GM19467 (cell line): ENCODE measurements around the gene ADO.

Experiments
- ATAC-seq: cut with Tn5 transposase; IDR thresholded peaks from one replicate; pipeline ENCODE4 v1.9.1; 2021; ENCODE audit warnings: mild to moderate bottlenecking, moderate library complexity; ENCODE audit not compliant: unreplicated experiment

The ADO gene

DNA sequence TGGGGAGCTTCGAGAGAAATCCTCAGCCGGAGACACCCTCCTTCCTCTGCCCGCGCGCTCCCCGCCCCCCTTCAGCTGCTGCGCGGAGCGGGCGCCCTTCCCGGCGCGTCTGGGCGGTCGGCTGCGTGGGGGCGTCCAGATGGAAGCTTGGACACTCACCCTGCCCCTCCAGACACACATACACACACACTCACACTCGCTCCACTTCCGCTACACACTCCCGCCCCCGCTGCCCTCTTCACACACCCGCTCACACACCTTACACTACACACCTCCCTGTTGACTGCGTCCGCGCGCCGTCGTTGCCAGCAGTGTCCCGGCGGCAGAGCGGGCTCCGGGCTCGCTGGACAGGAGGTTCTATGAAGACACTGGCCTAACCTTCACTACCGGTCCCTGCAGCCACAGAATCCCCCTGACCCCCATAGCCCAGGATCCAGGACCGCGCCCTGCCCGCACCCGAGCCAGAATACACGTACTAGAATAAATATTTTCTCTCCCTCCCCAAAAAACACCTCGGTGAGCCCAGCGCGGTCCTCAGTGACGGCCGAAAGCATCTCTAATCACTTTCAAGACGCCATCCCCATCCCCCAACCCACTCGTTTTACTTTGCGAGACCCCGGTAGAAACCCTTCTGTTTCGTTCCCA is 12.7 kb downstream of the ADO start:
- peak; percentile 17 for ATAC-seq

DNA sequence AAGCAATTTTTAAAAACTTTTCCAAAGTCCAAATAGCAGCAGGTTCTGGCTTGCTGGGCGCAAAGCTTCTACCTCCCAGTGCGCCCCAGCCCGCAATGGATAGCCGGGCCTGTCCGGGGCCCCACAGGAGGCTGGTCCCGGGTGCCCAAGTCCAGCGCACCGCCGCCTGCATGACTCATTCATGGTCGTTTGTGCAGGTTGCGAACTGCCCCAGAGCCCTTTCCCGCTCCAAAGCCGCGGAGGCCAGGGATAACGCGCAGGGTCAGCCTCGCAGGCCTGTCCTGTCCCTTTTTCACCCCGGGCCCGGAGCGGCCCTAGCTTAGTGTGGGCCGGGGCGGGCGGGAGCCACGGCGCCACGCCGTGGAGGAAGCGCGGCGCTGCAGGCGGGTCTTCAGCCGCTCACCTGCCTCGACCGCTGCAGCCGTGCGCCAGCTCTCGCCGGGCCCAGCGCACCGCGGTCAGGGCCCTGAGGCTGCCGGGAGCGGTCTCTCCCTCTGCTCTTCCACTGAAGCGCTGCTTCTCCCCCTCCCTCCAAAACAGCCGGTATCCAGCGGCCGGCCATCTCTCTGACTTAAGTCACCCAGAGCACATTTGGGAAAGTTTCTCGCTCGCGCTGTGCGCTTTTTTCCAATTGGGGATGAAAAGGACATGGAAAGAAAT is 13.4 kb downstream of the ADO start:
- ATAC-seq = peak; percentile 38

- ATAC-seq = no peak
Measured at GRCh38 chr10:62818426-62819011, 14.0 kb downstream of the ADO start.

DNA sequence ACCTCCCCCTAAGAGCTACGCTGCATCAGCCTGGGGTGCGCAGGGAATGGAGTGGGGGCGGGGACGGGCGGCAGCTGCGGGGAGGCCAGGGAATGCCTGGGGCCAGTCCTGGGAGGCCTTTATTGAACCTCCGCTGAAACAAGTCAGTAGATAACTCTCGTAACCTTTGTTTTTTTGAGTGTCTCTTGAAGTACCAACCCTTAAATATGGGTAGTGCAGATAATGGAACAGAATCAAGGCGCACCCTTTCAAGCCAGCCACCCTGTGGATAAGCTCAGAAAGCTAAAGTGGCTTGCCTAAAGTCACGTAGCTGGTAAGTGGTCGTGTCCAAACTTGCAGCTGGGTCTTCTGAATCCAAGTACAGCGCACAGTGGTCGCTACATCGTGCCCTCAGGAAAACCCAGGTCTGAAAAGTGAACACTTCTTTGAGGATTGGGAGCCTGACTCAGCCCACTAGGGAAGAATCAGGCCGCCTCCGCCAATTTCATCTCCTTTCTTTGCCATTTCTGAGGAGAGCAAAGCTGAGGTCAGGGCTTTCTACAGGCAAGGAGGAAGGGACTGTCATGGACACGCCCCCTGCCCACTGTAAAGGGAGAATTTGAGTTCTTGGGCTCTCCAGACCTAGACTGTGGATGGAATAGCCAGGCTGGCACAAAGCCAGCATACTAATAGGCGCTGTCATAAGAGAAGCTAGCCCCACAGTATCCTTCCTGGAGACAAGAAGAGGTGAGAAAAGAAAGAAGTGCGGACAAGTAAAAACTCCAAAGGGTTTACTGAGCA is 14.8 kb downstream of the ADO start:
- no peak for ATAC-seq

DNA sequence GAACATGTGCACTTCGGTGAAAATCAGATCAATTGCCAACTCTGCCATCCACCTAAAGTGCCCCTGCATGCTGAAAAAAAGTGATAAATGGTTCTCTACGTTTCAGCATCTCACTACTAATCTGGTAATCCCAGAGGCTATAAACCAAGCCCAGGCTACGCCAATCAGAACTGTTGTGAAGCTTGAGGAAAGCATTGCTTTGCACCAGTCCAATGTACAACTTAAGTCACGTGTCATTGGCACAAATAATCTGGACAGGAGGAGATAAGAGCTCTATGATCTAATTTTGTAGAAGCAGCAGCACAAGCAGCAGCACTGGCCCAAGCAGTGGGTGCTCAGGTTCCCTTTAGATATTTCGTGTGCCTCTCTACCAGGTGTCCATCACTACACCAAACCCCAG is 16.1 kb downstream of the ADO start:
- ATAC-seq = no peak

- ATAC-seq = no peak
Measured at GRCh38 chr10:62826273-62826672, 21.8 kb downstream of the ADO start.

DNA sequence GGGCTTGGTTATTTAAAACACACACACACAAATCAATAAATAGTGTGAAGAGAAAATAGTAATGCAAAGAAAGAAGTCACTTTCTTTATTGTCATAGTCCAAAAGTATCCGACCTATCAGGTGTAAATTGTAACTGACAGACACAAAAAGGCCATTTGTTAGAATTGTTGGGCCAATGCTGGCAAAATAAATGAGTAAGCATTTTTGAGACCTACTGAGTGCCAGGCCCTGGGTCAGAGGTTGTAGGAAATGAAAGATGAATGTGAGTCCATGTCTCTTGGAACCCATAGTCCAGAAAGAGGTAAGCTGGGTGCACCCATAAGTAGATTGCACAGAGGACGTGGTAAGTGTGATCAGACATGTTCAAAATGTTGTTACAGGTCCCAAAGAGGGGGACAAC is 25.1 kb downstream of the ADO start:
- no peak for ATAC-seq

- ATAC-seq = no peak
Measured at GRCh38 chr10:62830679-62831078, 26.2 kb downstream of the ADO start.

DNA sequence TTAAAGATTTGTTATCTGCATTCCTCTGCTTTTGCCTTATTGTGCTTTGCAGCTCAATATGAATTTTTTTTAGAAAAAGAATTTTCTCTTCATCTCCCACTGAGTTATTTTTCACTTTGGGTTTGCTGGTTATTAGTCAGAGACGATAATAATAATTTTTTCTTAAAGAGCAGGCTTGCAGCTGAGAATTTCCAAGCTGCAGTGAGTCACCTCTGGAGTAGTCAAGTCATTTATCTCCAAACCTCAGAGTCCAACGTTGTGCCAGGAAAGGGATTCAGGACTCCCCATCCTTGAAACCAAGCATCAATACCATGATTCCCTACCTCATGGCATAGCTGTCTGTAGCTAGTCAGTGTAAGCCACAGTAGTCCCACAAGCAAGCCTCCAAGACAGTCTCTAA is 26.8 kb downstream of the ADO start:
- no peak for ATAC-seq

GRCh38 chr10:62839590-62839989 is 35.1 kb downstream of the ADO start:
- no peak for ATAC-seq

DNA sequence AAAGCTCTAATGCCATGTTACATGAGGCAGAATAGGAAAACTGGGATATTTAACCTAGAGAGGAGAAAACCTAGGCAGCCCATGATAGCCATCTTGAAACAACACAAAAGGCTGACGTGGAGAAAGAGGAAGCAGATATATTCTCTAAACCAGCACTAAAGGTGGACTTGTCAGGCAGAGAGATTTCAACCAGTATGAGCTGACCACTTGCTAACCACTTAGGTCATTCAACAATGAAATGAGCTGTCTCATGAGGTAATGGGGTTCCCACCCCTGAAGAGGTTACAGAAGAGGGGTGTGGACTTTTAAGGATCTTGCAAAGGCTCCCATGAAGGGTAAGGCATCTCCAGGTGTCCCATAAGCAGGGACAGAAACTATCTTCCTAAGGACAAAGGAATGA is 38.5 kb downstream of the ADO start:
- ATAC-seq = no peak

- ATAC-seq = no peak
Measured at GRCh38 chr10:62843600-62843999, 39.1 kb downstream of the ADO start.

DNA sequence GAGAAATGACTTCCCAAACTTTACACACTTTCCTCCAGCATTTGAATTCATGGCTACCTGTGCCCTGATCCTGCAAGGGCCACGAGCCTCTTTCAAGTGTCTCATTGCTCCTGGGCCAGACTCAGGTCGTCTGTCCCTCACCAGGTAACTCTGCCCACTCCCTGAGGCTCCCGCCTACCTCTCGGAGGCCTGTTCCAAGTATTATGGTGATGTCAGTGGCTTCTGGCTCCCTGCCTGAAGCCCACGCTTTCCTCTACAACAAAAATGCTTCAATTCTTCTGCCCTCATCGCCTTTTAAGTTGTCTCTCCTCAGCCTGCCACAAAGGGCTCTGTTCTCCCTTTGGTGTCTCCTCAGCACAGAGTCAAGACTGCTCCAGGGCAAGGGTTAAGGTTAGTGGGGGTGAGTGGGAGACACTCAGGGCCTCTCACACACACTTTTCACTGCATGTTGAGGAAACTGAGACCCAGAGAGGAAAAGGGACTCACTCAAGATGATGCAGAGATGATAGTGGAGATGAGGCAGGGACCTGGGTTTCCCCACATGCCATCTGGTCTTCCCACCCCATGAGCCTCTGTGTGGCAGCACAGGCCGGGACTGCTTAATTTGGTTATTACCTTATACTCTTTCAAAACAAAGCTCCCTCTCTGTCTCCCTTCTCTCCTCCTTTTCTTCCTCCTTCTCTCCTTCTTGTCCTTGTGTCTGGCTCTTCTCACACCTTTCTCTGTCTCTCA is 39.9 kb downstream of the ADO start:
- ATAC-seq = no peak

GRCh38 chr10:62847433-62847832 is 42.9 kb downstream of the ADO start:
- no peak for ATAC-seq

- ATAC-seq = no peak
Measured at GRCh38 chr10:62850646-62851045, 46.1 kb downstream of the ADO start.

DNA sequence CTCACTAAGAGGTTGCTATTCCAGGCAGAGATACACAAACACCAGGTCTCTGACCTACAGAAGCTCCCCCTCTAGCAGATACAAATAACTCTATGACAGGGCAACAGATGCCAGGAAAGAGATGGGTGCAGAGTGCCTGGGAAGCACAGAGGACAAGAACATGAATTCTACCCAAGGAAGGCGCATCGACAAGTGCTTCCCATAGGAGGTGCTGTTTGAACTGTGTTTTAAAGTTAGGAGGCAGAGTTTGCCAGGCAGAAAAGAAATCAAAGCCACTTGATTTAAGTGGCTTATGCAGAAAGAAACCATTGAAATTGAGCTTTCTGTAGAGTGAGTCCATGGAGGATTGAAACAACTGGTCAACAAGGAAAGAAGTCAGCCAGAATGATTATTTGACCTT is 46.9 kb downstream of the ADO start:
- ATAC-seq = no peak

- ATAC-seq = peak; percentile 70
Measured at GRCh38 chr10:62852961-62853702, 48.6 kb downstream of the ADO start.

DNA sequence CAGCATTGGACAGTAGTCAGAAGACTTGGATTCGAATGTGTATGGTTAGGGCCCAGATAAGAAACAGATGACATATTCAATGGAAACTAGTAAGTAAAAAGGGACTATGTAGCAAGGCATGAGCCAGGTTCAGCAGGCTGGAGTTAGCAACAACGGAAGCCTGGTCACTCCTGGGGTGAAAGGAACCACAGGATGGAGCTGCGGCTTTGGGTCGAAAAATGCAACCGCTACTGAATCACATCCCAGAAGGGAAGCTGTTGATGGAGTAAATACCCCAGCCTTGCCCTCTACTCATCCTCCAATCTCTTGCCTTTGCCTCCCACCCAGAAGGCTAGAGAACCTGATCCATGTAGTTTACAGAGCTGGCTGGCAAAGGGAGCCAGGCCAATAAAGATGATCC is 49.2 kb downstream of the ADO start:
- peak; percentile 19 for ATAC-seq

- ATAC-seq = no peak
Measured at GRCh38 chr10:62856021-62856420, 51.5 kb downstream of the ADO start.
